ENCODE data around the gene COL28A1.

DNA sequence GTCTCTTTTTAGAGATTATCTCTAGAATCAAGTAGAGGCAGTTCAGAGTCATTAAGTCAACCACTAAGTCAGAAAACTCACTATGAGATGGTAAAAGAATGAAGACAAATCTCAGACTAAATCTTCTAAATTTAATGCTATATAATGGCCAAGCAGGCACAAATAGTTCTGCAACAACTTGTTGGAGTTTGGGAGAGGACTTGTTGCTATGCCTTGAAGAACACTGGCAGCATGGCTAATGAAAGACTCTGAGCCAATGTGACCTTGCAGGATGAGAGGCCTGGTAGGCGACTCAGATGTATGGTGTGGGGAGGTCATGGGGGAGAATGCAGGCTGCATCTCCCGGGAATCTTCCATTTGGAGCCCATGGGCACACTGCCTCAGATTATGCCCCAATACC, 224.7 kb downstream of the COL28A1 start:
- TF ChIP-seq CTCF (IDR thresholded peaks at IDR 0.05) (no peak), POLR2A (IDR thresholded peaks at IDR 0.05) (no peak), POLR2AphosphoS5 (IDR thresholded peaks at IDR 0.05) (no peak)
